Lower leg skin (tissue), 4 donors: ENCODE measurements around the gene CTNNBL1. TPM values are rescaled to one million over a fixed set of nuclear protein-coding genes. Genes with fewer than 3 reads are reported as not detected.

ENCODE experiments used
- DNase-seq, 2 donors: peaks; one replicate each; pipeline ENCODE4 v3.0.0-alpha.2; 2019; ENCODE audit warnings: low spot score in 2 of 2
- H3K4me3 ChIP-seq: fragments of 200-600 bp; sonication (generic); 2 replicates; pipeline ENCODE4 v1.5.1; 2017; ENCODE audit warnings: mild to moderate bottlenecking, low read depth; ENCODE audit not compliant: poor library complexity, severe bottlenecking
- CTCF ChIP-seq, 3 donors: fragments of 450-650 bp; IDR thresholded peaks; one replicate each; pipeline ENCODE4 v1.5.1; 2016; ENCODE audit warnings: antibody characterized with exemption in 3 of 3, mild to moderate bottlenecking in 3 of 3, moderate library complexity in 2 of 3
- POLR2A ChIP-seq, 2 donors: fragments of 450-650 bp; IDR thresholded peaks; one replicate each; pipeline ENCODE4 v1.6.1; 2016 to 2017; ENCODE audit warnings: antibody characterized with exemption in 2 of 2, mild to moderate bottlenecking in 1 of 2, moderate library complexity in 1 of 2
- WGBS, 2 donors: methylation state at CpG; one replicate each; pipeline ENCODE4 v1.1.5; 2018; 5-methylcytosine and 5-hydroxymethylcytosine counted together
- intact Hi-C: fragments of 100-400 bp; cut with DNase I; formaldehyde crosslinking; loops from one replicate; pipeline ENCODE4 v1.15.0; 2023; ENCODE audit warnings: low total_unique reads
- total RNA-seq, 4 donors: library from RNA; depleted of rRNA; stranded (reverse); fragments of >200 nt; gene quantifications; one replicate each; pipeline ENCODE4 v1.1.0, GENCODE V29; 2016

CTNNBL1 gene
- total RNA-seq, 4 donors from 2014 or later, result 22.0 to 35.0 (median 27.5) TPM

- 89 to 95% methylated on average over 3 of the region's 3 CpGs for WGBS, 2 donors
- TF ChIP-seq POLR2A (IDR thresholded peaks at IDR 0.05) (no peak), CTCF (IDR thresholded peaks at IDR 0.05) (no peak)
- intact Hi-C loops, result no loop called here
- no peak for DNase-seq
- no peak overlapping the region for H3K4me3 ChIP-seq
These were observed 43.2 kb upstream of the CTNNBL1 start for GRCh38 chr20:37650661-37651060.

- TF ChIP-seq POLR2A (IDR thresholded peaks at IDR 0.05), result no peak
- TF ChIP-seq CTCF (IDR thresholded peaks at IDR 0.05), result no peak
- 37 to 52% methylated on average over 5 of the region's 5 CpGs for WGBS, 2 donors
- no peak for DNase-seq
- intact Hi-C loops, result no loop called here
- H3K4me3 ChIP-seq, result no peak overlapping the region
These were observed 41.9 kb upstream of the CTNNBL1 start for GRCh38 chr20:37651932-37652331.

GRCh38 chr20:37656945-37657344 is 36.9 kb upstream of the CTNNBL1 start:
- WGBS, 2 donors, result 82 to 89% methylated on average over 6 of the region's 6 CpGs
- DNase-seq, result no peak
- TF ChIP-seq CTCF (IDR thresholded peaks at IDR 0.05), result no peak
- no peak for TF ChIP-seq POLR2A (IDR thresholded peaks at IDR 0.05)
- H3K4me3 ChIP-seq, result no peak overlapping the region
- intact Hi-C loops, result no loop called here

GRCh38 chr20:37657924-37658804 is 35.7 kb upstream of the CTNNBL1 start:
- H3K4me3 ChIP-seq, result no peak overlapping the region
- intact Hi-C loops, result no loop called here
- TF ChIP-seq CTCF (IDR thresholded peaks at IDR 0.05) (no peak), POLR2A (IDR thresholded peaks at IDR 0.05) (no peak)
- WGBS, 2 donors, result 61 to 69% methylated on average over 6 of the region's 6 CpGs
- no peak for DNase-seq

GRCh38 chr20:37661519-37661918 is 32.3 kb upstream of the CTNNBL1 start:
- no peak overlapping the region for H3K4me3 ChIP-seq
- TF ChIP-seq CTCF (IDR thresholded peaks at IDR 0.05) (no peak), POLR2A (IDR thresholded peaks at IDR 0.05) (no peak)
- DNase-seq, result no peak
- intact Hi-C loops, result no loop called here
- WGBS, 2 donors, result 75 to 77% methylated on average over 6 of the region's 6 CpGs
